ENCODE data around the gene SFMBT1. TPM values are rescaled to one million over a fixed set of nuclear protein-coding genes. Genes with fewer than 3 reads are reported as not detected.
A peak's percentile ranks its signal among the peaks of the same experiment; 100 is the strongest.

The SFMBT1 gene
- total and polyA plus RNA-seq, 5 donors from 2014 or later, result 13.1 to 31.4 (median 16.7) TPM

DNA sequence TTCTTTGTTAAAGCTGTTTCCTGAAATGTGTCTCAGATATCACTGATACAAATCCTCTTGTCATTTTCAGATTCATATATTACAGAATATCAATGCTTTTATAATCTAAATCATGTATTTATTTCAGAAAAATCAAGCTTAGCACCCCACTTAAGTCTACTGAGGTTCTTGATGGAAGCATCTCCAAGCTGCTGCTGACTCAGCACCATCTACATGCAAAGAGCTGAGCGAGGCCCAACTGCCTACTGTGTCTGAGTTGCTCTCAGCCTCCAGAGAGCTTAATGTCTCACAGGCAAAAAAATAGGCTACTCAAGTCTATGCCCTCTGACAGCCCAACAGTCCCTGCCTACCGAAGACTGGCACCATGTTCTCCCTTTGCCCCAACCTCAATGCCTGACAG lies 119.3 kb downstream of the SFMBT1 start:
- H3K9me3 ChIP-seq (ENCODE audit: control insufficient read depth in 2 of 2, low read length in 2 of 2), result no peaks in the 10 kb centered on the region
- peak overlapping the region in 2 of 3 donors; percentile 45 to 84 for H3K27ac Mint-ChIP-seq
- ATAC-seq (ENCODE audit: low read depth in 2 of 2) (no peak), DNase-seq (peak in 1 of 3 donors; percentile 24)
- H3K4me3 Mint-ChIP-seq, result no peak overlapping the region
- no peaks in the 10 kb centered on the region for H3K27me3 ChIP-seq (ENCODE audit: control insufficient read depth, insufficient read depth, low read length)
- H3K4me1 Mint-ChIP-seq, result peaks cover 15 to 31% (median 18%) of the 10 kb centered on the region in 4 donors
- H3K4me3 ChIP-seq (ENCODE audit: low read depth, low read length), result no peak overlapping the region
- no peaks in the 10 kb centered on the region for H3K9me3 Mint-ChIP-seq
- H3K27me3 Mint-ChIP-seq, result no peaks in the 10 kb centered on the region
- peaks cover 27% of the 10 kb centered on the region for H3K36me3 ChIP-seq (ENCODE audit: control insufficient read depth, insufficient read depth, low read length)
- no peaks in the 10 kb centered on the region for H3K4me1 ChIP-seq (ENCODE audit: control insufficient read depth, insufficient read depth, low read length, poor library complexity, severe bottlenecking)
- peaks cover 38% of the 10 kb centered on the region for H3K36me3 Mint-ChIP-seq
- no peak overlapping the region for H3K27ac ChIP-seq (ENCODE audit: insufficient read depth, low read length, poor library complexity, severe bottlenecking)

DNA sequence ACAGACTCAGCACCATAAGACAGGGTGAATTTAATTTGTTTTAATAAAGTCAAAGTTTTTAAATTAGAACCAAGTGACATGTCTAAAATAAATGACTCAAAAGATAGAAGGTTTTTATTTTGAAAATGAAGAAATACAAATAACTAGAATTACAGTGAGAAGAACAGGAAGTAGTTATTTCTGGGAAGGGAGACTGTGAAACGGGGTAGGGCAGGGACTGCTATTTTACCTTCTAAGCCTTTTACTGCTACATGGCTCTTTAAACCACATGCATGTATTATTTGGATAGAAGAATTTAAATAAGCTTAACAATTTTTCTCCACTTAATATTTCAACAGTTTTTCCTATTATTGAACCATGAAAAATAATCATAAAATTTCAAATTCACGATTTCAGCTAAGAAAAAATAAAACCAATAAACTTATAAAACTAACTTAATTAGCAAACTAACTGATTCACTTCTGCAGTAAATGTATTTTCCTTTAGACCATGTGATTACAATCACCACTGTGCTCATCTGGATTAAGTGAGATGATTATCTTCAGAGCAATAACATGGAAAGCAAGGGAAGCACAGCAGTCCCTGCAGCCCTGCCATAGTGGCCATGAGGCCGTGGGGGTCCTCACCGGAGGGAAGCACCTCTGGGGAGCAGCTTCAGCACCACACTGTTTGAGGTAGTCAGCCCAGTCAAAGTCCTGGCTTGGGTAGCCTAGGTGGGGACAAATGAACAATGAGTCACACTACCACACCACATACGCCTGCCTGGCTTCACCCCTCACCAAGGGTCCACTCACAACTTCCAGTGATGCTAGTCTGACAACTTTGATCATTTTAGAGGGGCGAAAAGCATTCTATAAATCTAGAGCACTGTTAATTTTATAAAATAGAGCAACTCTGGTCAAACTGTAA lies 120.2 kb downstream of the SFMBT1 start:
- Mint-ChIP-seq H3K9me3 (no peaks in the 10 kb centered on the region), H3K4me1 (peaks cover 11 to 31% (median 18%) of the 10 kb centered on the region in 4 donors), H3K27ac (peak overlapping the region in 1 of 3 donors; percentile 59), H3K36me3 (peaks cover 39% of the 10 kb centered on the region), H3K27me3 (no peaks in the 10 kb centered on the region), H3K4me3 (no peak overlapping the region)
- peak in 1 of 3 donors; percentile 75 for DNase-seq
- H3K27ac ChIP-seq (ENCODE audit: insufficient read depth, low read length, poor library complexity, severe bottlenecking), result no peak overlapping the region
- no peaks in the 10 kb centered on the region for H3K27me3 ChIP-seq (ENCODE audit: control insufficient read depth, insufficient read depth, low read length)
- no peaks in the 10 kb centered on the region for H3K9me3 ChIP-seq (ENCODE audit: control insufficient read depth in 2 of 2, low read length in 2 of 2)
- peak; percentile 50 to 60 for ATAC-seq (ENCODE audit: low read depth in 2 of 2)
- no peaks in the 10 kb centered on the region for H3K4me1 ChIP-seq (ENCODE audit: control insufficient read depth, insufficient read depth, low read length, poor library complexity, severe bottlenecking)
- peaks cover 35% of the 10 kb centered on the region for H3K36me3 ChIP-seq (ENCODE audit: control insufficient read depth, insufficient read depth, low read length)
- H3K4me3 ChIP-seq (ENCODE audit: low read depth, low read length), result no peak overlapping the region

DNA sequence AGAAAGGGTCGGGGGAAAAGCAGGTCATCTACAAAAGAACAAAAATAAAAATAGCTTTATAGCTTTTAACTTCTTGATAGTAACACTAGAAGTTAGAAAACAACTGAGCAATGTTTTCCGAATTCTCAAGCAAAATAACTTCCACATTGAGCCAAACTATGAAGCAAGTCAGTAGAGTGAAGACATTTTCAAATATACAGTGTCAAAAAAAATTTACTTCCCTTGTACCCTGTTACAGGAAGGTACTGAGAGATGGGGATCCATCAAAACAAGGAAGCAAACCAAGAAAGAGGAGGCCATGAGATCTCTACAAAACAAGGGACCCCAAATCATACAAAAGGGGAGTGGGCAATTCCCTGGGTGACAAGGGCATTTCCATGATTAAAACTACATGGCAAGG lies 121.9 kb downstream of the SFMBT1 start:
- DNase-seq, result no peak
- Mint-ChIP-seq H3K4me3 (no peak overlapping the region), H3K27ac (peak overlapping the region in 1 of 3 donors; percentile 0), H3K9me3 (no peaks in the 10 kb centered on the region), H3K4me1 (peaks cover 11 to 31% (median 18%) of the 10 kb centered on the region in 4 donors), H3K36me3 (peaks cover 48% of the 10 kb centered on the region), H3K27me3 (no peaks in the 10 kb centered on the region)
- peaks cover 38% of the 10 kb centered on the region for H3K36me3 ChIP-seq (ENCODE audit: control insufficient read depth, insufficient read depth, low read length)
- no peaks in the 10 kb centered on the region for H3K9me3 ChIP-seq (ENCODE audit: control insufficient read depth in 2 of 2, low read length in 2 of 2)
- no peak overlapping the region for H3K27ac ChIP-seq (ENCODE audit: insufficient read depth, low read length, poor library complexity, severe bottlenecking)
- no peak overlapping the region for H3K4me3 ChIP-seq (ENCODE audit: low read depth, low read length)
- no peak for ATAC-seq (ENCODE audit: low read depth in 2 of 2)
- no peaks in the 10 kb centered on the region for H3K27me3 ChIP-seq (ENCODE audit: control insufficient read depth, insufficient read depth, low read length)
- H3K4me1 ChIP-seq (ENCODE audit: control insufficient read depth, insufficient read depth, low read length, poor library complexity, severe bottlenecking), result no peaks in the 10 kb centered on the region

DNA sequence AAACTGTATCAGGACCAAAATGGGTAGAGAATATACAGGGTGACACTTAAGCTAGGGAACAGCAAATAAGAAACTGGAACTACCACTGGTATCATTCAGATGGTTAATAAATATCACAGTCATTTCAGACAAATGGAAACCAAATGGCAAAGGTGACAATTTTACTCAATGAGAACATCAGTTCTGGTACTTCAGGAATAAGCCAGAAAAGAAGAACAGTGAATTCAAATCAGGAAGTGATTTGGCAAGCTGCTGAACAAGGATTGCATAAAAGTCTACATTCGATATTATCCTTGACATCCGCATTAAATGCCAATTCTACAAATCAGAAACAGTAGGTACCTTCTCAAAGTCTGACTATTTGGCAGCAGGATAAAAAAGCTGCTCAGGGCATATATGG lies 125.0 kb downstream of the SFMBT1 start:
- Mint-ChIP-seq H3K27ac (peak overlapping the region in 1 of 3 donors; percentile 41), H3K27me3 (no peaks in the 10 kb centered on the region), H3K9me3 (no peaks in the 10 kb centered on the region), H3K4me3 (no peak overlapping the region), H3K4me1 (peaks cover 11 to 23% (median 15%) of the 10 kb centered on the region in 4 donors), H3K36me3 (peaks cover 54% of the 10 kb centered on the region)
- Histone ChIP-seq H3K27ac (ENCODE audit: insufficient read depth, low read length, poor library complexity, severe bottlenecking) (no peak overlapping the region), H3K27me3 (ENCODE audit: control insufficient read depth, insufficient read depth, low read length) (no peaks in the 10 kb centered on the region), H3K36me3 (ENCODE audit: control insufficient read depth, insufficient read depth, low read length) (peaks cover 52% of the 10 kb centered on the region), H3K4me3 (ENCODE audit: low read depth, low read length) (no peak overlapping the region), H3K9me3 (ENCODE audit: control insufficient read depth in 2 of 2, low read length in 2 of 2) (no peaks in the 10 kb centered on the region), H3K4me1 (ENCODE audit: control insufficient read depth, insufficient read depth, low read length, poor library complexity, severe bottlenecking) (no peaks in the 10 kb centered on the region)
- ATAC-seq (ENCODE audit: low read depth in 2 of 2), result no peak
- DNase-seq, result no peak

DNA sequence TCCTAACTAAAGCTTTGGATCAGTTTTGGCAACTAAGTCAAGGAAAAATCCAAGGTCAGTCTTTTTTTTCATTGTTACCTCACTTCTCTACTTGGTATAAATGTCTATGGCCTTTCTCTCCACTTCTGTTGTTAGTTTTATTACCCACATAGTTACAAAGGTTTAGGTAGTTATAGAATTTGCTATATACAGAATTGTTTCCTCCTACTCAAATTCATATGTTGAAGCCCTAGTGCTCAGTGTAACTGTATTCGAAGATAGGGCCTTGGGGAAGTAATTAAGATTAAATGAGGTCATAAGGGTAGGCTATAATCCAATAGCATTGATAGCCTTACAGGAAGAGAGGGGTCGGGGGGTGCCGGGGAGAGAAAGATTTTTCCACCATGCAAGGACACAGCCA lies 128.8 kb downstream of the SFMBT1 start:
- ATAC-seq (ENCODE audit: low read depth in 2 of 2) (no peak), DNase-seq (no peak)
- no peak overlapping the region for H3K4me3 Mint-ChIP-seq
- H3K9me3 ChIP-seq (ENCODE audit: control insufficient read depth in 2 of 2, low read length in 2 of 2), result no peaks in the 10 kb centered on the region
- no peaks in the 10 kb centered on the region for H3K4me1 ChIP-seq (ENCODE audit: control insufficient read depth, insufficient read depth, low read length, poor library complexity, severe bottlenecking)
- peaks cover 71% of the 10 kb centered on the region for H3K36me3 ChIP-seq (ENCODE audit: control insufficient read depth, insufficient read depth, low read length)
- H3K4me1 Mint-ChIP-seq, result peaks cover under 1 to 5% (median 4%) of the 10 kb centered on the region in 4 donors
- H3K9me3 Mint-ChIP-seq, result no peaks in the 10 kb centered on the region
- H3K27me3 Mint-ChIP-seq, result no peaks in the 10 kb centered on the region
- H3K27ac Mint-ChIP-seq, result no peak overlapping the region
- peaks cover 44% of the 10 kb centered on the region for H3K36me3 Mint-ChIP-seq
- H3K27ac ChIP-seq (ENCODE audit: insufficient read depth, low read length, poor library complexity, severe bottlenecking), result no peak overlapping the region
- no peak overlapping the region for H3K4me3 ChIP-seq (ENCODE audit: low read depth, low read length)
- H3K27me3 ChIP-seq (ENCODE audit: control insufficient read depth, insufficient read depth, low read length), result no peaks in the 10 kb centered on the region

DNA sequence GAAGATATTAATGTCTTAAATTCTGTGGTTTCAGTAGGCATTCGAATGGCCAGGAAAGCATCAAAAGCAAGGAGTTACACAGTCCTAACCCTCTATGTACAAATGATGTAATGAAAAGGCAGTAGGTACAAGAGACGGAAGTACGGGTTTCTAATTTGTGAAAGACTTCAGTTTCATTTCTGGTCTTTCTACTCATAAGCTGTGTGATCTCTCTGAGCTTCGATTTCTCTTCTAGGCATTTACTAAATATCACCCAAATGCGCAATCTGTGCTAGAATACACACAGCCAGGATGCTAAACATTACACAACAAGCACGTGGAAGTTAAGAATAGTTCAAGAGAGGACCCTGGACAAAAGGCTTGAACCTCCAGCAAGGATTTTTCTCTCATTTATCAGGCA lies 130.6 kb downstream of the SFMBT1 start:
- Mint-ChIP-seq H3K4me1 (peaks cover 0 to 3% (median 0%) of the 10 kb centered on the region in 4 donors), H3K27me3 (no peaks in the 10 kb centered on the region), H3K27ac (no peak overlapping the region), H3K9me3 (no peaks in the 10 kb centered on the region), H3K4me3 (peak overlapping the region in 1 of 4 donors; percentile 13), H3K36me3 (peaks cover 37% of the 10 kb centered on the region)
- ATAC-seq (ENCODE audit: low read depth in 2 of 2), result peak in 1 of 2 donors; percentile 28
- no peaks in the 10 kb centered on the region for H3K9me3 ChIP-seq (ENCODE audit: control insufficient read depth in 2 of 2, low read length in 2 of 2)
- no peak overlapping the region for H3K4me3 ChIP-seq (ENCODE audit: low read depth, low read length)
- no peak overlapping the region for H3K27ac ChIP-seq (ENCODE audit: insufficient read depth, low read length, poor library complexity, severe bottlenecking)
- H3K4me1 ChIP-seq (ENCODE audit: control insufficient read depth, insufficient read depth, low read length, poor library complexity, severe bottlenecking), result no peaks in the 10 kb centered on the region
- no peak for DNase-seq
- no peaks in the 10 kb centered on the region for H3K27me3 ChIP-seq (ENCODE audit: control insufficient read depth, insufficient read depth, low read length)
- H3K36me3 ChIP-seq (ENCODE audit: control insufficient read depth, insufficient read depth, low read length), result peaks cover 64% of the 10 kb centered on the region

DNA sequence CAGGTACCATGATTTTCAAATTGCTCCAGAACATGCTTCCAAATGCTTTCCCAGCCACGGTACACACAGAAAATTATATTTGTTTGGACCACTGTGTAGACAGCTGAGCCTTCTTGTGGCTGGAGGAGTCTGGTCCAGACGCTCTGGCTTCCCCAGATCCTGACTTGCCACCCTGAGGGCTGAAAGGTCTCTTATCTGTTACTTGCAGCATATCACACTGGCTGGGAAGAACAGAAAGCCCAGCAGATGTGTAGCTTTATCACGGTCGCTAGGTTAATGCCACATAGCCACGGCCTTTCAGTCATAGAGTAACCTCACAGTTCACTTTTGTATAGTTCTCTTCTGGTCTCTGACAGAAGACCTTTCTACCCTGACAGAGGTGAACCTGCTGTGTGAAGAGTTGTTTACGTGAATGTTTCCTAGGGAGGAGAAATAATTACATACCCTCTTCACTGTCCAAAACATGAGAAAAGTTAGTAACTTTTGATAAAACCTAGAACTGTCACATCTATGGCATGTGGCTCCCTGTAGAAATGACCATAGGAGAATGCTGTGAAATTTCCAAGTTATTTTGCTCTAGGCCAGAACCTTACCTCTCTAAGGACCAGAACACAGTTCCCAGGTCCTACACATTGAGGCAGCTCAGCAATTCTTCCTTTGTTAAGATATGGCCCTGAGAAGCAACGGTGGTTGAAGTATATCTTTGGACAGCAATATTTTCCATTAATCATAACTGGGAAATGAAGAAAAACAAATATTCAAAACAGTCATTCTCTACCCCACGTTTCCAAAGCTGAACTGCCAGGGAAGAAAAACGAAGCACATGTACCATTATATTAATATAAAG lies 132.8 kb downstream of the SFMBT1 start:
- peaks cover 51% of the 10 kb centered on the region for H3K36me3 ChIP-seq (ENCODE audit: control insufficient read depth, insufficient read depth, low read length)
- H3K9me3 Mint-ChIP-seq, result no peaks in the 10 kb centered on the region

More for the DNA sequence above, 132.8 kb downstream of the SFMBT1 start:
- Mint-ChIP-seq H3K4me3 (no peak overlapping the region), H3K27me3 (no peaks in the 10 kb centered on the region), H3K4me1 (peaks cover 0 to 3% (median 0%) of the 10 kb centered on the region in 4 donors), H3K27ac (peak overlapping the region in 1 of 3 donors; percentile 38), H3K36me3 (peaks cover 26% of the 10 kb centered on the region)
- no peak for DNase-seq
- Histone ChIP-seq H3K9me3 (ENCODE audit: control insufficient read depth in 2 of 2, low read length in 2 of 2) (no peaks in the 10 kb centered on the region), H3K27ac (ENCODE audit: insufficient read depth, low read length, poor library complexity, severe bottlenecking) (no peak overlapping the region), H3K27me3 (ENCODE audit: control insufficient read depth, insufficient read depth, low read length) (no peaks in the 10 kb centered on the region), H3K4me1 (ENCODE audit: control insufficient read depth, insufficient read depth, low read length, poor library complexity, severe bottlenecking) (no peaks in the 10 kb centered on the region), H3K4me3 (ENCODE audit: low read depth, low read length) (no peak overlapping the region)
- no peak for ATAC-seq (ENCODE audit: low read depth in 2 of 2)

All from CD4-positive, CD25-positive, alpha-beta regulatory T cell (primary cell).